HCT116 (cell line): ENCODE data around the gene RELB. TPM values are rescaled to one million over a fixed set of nuclear protein-coding genes. Genes with fewer than 3 reads are reported as not detected.

Experiments used
- ATAC-seq: fragments of 200-7000 bp; cut with Tn5 transposase; 2 replicates; pipeline ENCODE4 v1.9.1; 2020; ENCODE audit warnings: mild to moderate bottlenecking, moderate library complexity
- BruUV-seq: library from RNA; stranded (reverse); fragments of 400-500 nt; replicated peaks from 2 replicates; lab custom pipeline; 2021; lab: Mats Ljungman, UMichigan
- CTCF ChIA-PET: fragments of 300-600 bp; sonication (Branson Sonifier 250); formaldehyde crosslinking; loops from one replicate; lab custom pipeline; 2021; ENCODE audit warnings: antibody characterized with exemption; lab: Charles Lee
- POLR2A ChIA-PET: fragments of 300-600, 350-600 bp; sonication (Branson Sonifier 250); formaldehyde crosslinking; loops from one replicate; lab custom pipeline; 2021; ENCODE audit warnings: antibody characterized with exemption; lab: Charles Lee
- RAD21 ChIA-PET, 2 experiments: fragments of 300-600 bp; sonication (Branson Sonifier 250); formaldehyde crosslinking; loops; one replicate each; lab custom pipeline; 2023; ENCODE audit warnings: low total read pairs in 2 of 2; ENCODE audit not compliant: uncharacterized antibody in 2 of 2, unreplicated experiment in 2 of 2, low non-redundant PET in 1 of 2; lab: Charles Lee
- DNase-seq: peaks from one replicate; pipeline ENCODE4 v3.0.0-alpha.2; 2010; ENCODE audit warnings: low read depth, low spot score
- H2AFZ ChIP-seq: fragments of 200-600 bp; shearing (Covaris generic), sonication (generic); 2 replicates; pipeline ENCODE4 v1.6.1; 2017; ENCODE audit warnings: low read depth, mixed run types, mixed read lengths, antibody characterized with exemption, low read length; ENCODE audit not compliant: poor library complexity, severe bottlenecking
- H3K27ac ChIP-seq: 2 replicates; pipeline ENCODE4 v1.5.1; 2012; ENCODE audit warnings: low read depth, low read length
- H3K27me3 ChIP-seq: fragments of 200-600 bp; sonication (generic); 2 replicates; pipeline ENCODE4 v1.6.1; 2016; ENCODE audit warnings: mixed run types, low read length, mixed read lengths; ENCODE audit not compliant: insufficient read depth
- H3K36me3 ChIP-seq, 2 experiments: fragments of 200-500 bp in 1 of 2; fragments of 200-600 bp in 1 of 2; sonication (Bioruptor generic) in 1 of 2; sonication (generic) in 1 of 2; 2 replicates each; pipeline versions ENCODE4 v1.5.1 to v1.6.1; 2014 to 2016; ENCODE audit warnings: low read length in 2 of 2, inconsistent platforms in 1 of 2, mixed read lengths in 1 of 2, mixed run types in 1 of 2; ENCODE audit not compliant: insufficient read depth in 2 of 2, control insufficient read depth in 1 of 2
- H3K4me1 ChIP-seq, 2 experiments: fragments of 200-600 bp in 1 of 2; sonication (generic) in 1 of 2; 2 replicates each; pipeline versions ENCODE4 v1.5.1 to v1.6.1; 2012 to 2017; ENCODE audit warnings: low read length in 2 of 2, inconsistent platforms in 1 of 2, mild to moderate bottlenecking in 1 of 2, mixed read lengths in 1 of 2, mixed run types in 1 of 2, moderate library complexity in 1 of 2; ENCODE audit not compliant: insufficient read depth in 2 of 2, control insufficient read depth in 1 of 2
- H3K4me2 ChIP-seq: fragments of 200-600 bp; sonication (generic); 2 replicates; pipeline ENCODE4 v1.6.1; 2017; ENCODE audit warnings: mixed run types, low read length, mixed read lengths
- H3K4me3 ChIP-seq, 2 experiments: fragments of 200-600 bp in 1 of 2; sonication (generic) in 1 of 2; replicated peaks in 1 of 2; 2 replicates each; pipeline ENCODE4 v1.5.1; 2011 to 2016; ENCODE audit warnings: low read length in 2 of 2, control low read depth in 1 of 2, low read depth in 1 of 2, mild to moderate bottlenecking in 1 of 2, mixed read lengths in 1 of 2, mixed run types in 1 of 2
- H3K79me2 ChIP-seq: fragments of 200-600 bp; sonication (generic); 2 replicates; pipeline ENCODE4 v1.6.1; 2017; ENCODE audit warnings: mild to moderate bottlenecking, mixed run types, low read length, moderate library complexity, mixed read lengths; ENCODE audit not compliant: insufficient read depth
- H3K9ac ChIP-seq: fragments of 200-600 bp; sonication (generic); 2 replicates; pipeline ENCODE4 v1.6.1; 2016; ENCODE audit warnings: low read length, mixed read lengths
- H3K9me2 ChIP-seq: fragments of 200-600 bp; sonication (generic), shearing (Covaris generic); 2 replicates; pipeline ENCODE4 v1.6.1; 2017; ENCODE audit warnings: mixed run types, mild to moderate bottlenecking, moderate library complexity; ENCODE audit not compliant: insufficient read depth
- H3K9me3 ChIP-seq, 2 experiments: fragments of 200-500 bp in 1 of 2; fragments of 200-600 bp in 1 of 2; sonication (Bioruptor generic) in 1 of 2; sonication (generic) in 1 of 2; 2 replicates each; pipeline ENCODE4 v1.6.1; 2014 to 2017; ENCODE audit warnings: low read length in 2 of 2, mixed read lengths in 2 of 2, inconsistent platforms in 1 of 2, low read depth in 1 of 2, mild to moderate bottlenecking in 1 of 2, mixed run types in 1 of 2, moderate library complexity in 1 of 2; ENCODE audit not compliant: control insufficient read depth in 1 of 2, insufficient read depth in 1 of 2
- H4K20me1 ChIP-seq: fragments of 200-600 bp; sonication (generic), shearing (Covaris generic); 2 replicates; pipeline ENCODE4 v1.6.1; 2017; ENCODE audit warnings: mixed run types, mild to moderate bottlenecking, moderate library complexity; ENCODE audit not compliant: insufficient read depth
- EGR1 ChIP-seq: IDR thresholded peaks from 2 replicates; pipeline ENCODE4 v1.6.1; 2012; ENCODE audit warnings: low read depth
- ELF1 ChIP-seq: IDR thresholded peaks from 2 replicates; pipeline ENCODE4 v1.6.1; 2012; ENCODE audit warnings: low read depth, borderline replicate concordance
- JUND ChIP-seq: IDR thresholded peaks from 2 replicates; pipeline ENCODE4 v1.6.1; 2012
- POLR2A ChIP-seq: IDR thresholded peaks from 2 replicates; pipeline ENCODE4 v1.7.0; 2011; ENCODE audit warnings: borderline replicate concordance; ENCODE audit not compliant: insufficient read depth, insufficient read length; ENCODE audit errors: extremely low read depth
- POLR2AphosphoS5 ChIP-seq: IDR thresholded peaks from 2 replicates; pipeline ENCODE4 v1.6.1; 2011; ENCODE audit warnings: mild to moderate bottlenecking, low read depth, low read length, moderate library complexity
- REST ChIP-seq: IDR thresholded peaks from 2 replicates; pipeline ENCODE4 v1.6.1; 2012; ENCODE audit warnings: low read depth
- TCF7L2 ChIP-seq: IDR thresholded peaks from 2 replicates; pipeline ENCODE4 v1.7.0; 2011; ENCODE audit warnings: borderline replicate concordance, inconsistent platforms; ENCODE audit not compliant: insufficient read depth, insufficient read length; ENCODE audit errors: extremely low read depth
- YY1 ChIP-seq: IDR thresholded peaks from 2 replicates; pipeline ENCODE4 v1.6.1; 2011; ENCODE audit warnings: low read length, low read depth, moderate library complexity, mild to moderate bottlenecking; ENCODE audit not compliant: insufficient replicate concordance; ENCODE audit errors: extremely low read depth
- ZFX ChIP-seq: fragments of 450-650 bp; IDR thresholded peaks from 2 replicates; pipeline ENCODE4 v1.6.1; 2017
- intact Hi-C: fragments of 100-400 bp; cut with micrococcal nuclease; formaldehyde crosslinking; loops from 2 replicates; pipeline ENCODE4 v1.10.0; 2022
- total RNA-seq: library from RNA; stranded (reverse); gene quantifications from one replicate; pipeline ENCODE4 v1.2.1, GENCODE V29; 2021; ENCODE audit not compliant: unreplicated experiment

The RELB gene
- total RNA-seq, 1 experiment from 2014 or later = 12.9 TPM

DNA sequence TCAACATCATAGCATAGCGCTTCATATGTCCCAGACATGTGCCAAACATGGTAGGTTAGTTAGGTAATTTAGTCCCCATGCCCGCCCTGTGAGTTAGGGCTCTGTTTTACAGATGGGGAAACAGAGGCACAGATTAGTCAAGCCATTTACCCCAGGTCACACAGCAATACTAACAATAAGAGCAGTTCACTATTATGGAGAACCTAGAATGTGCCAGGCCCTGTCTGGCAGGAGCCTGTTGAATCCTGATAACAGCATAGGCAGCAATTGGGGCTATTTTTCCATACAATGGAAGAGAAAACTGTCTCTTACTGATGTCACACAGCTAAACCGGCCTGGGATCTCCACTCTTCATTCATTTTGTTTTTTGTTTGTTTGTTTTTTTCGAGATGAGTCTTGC lies 85.2 kb downstream of the RELB start:
- ATAC-seq = no peak
- Histone ChIP-seq H3K4me1 (peaks cover 4 to 17% of the 10 kb centered on the region in 2 experiments; a peak in 3 of 4 replicates), H2AFZ (no peak overlapping the region), H3K36me3 (peaks cover 2 to 32% of the 10 kb centered on the region in 2 experiments; a peak in 2 of 4 replicates), H3K9me3 (no peaks in the 10 kb centered on the region), H3K9ac (no peak overlapping the region), H3K79me2 (peaks cover 66% of the 10 kb centered on the region), H3K4me2 (no peak overlapping the region), H3K27ac (no peak overlapping the region), H3K9me2 (no peaks in the 10 kb centered on the region), H4K20me1 (no peaks in the 10 kb centered on the region), H3K27me3 (no peaks in the 10 kb centered on the region), H3K4me3 (no peak overlapping the region)
- ChIA-PET CTCF (no interaction called here), POLR2A (no interaction called here), RAD21 (no interaction called here)
- intact Hi-C loops = no loop called here
- no TSS peak for BruUV-seq
- no peak for DNase-seq
- TF ChIP-seq POLR2AphosphoS5 (no peak), ZFX (no peak), JUND (no peak), YY1 (no peak), POLR2A (no peak), EGR1 (no peak), TCF7L2 (no peak), REST (no peak), ELF1 (no peak)
